Uterus (tissue), 4 donors: ENCODE results near the gene PPP1R2C. TPM values are rescaled to one million over a fixed set of nuclear protein-coding genes. Genes with fewer than 3 reads are reported as not detected.

ENCODE experiments used
- DNase-seq, 2 donors: peaks; one replicate each; pipeline ENCODE4 v3.0.0-alpha.2; 2019 to 2020
- H3K27ac ChIP-seq, 2 donors: fragments of 200-600 bp; sonication (generic); 1 replicate in 1 of 2; 2 replicates in 1 of 2; pipeline ENCODE4 v1.5.1; 2016 to 2018
- H3K27me3 ChIP-seq, 2 donors: fragments of 200-600 bp; sonication (generic); one replicate each; pipeline ENCODE4 v1.5.1; 2018 to 2019; ENCODE audit warnings: control low read depth in 1 of 2
- H3K36me3 ChIP-seq, 2 donors: fragments of 200-600 bp; sonication (generic); one replicate each; pipeline ENCODE4 v1.5.1; 2019; ENCODE audit warnings: control low read depth in 1 of 2
- H3K4me1 ChIP-seq, 2 donors: fragments of 200-600 bp; sonication (generic); one replicate each; pipeline ENCODE4 v1.5.1; 2018 to 2019; ENCODE audit warnings: control low read depth in 1 of 2
- H3K4me3 ChIP-seq, 2 donors: fragments of 200-600 bp; sonication (generic); 1 replicate in 1 of 2; 2 replicates in 1 of 2; pipeline ENCODE4 v1.5.1; 2018 to 2019; ENCODE audit warnings: mild to moderate bottlenecking in 1 of 2
- H3K9me3 ChIP-seq, 2 donors: fragments of 200-600 bp; sonication (generic); one replicate each; pipeline ENCODE4 v1.5.1; 2019; ENCODE audit warnings: control low read depth in 1 of 2
- CTCF ChIP-seq, 4 experiments: fragments of 200-600 bp in 2 of 4; fragments of 450-650 bp in 2 of 4; sonication (generic) in 2 of 4; IDR thresholded peaks; one replicate each; pipeline ENCODE4 v1.5.1; 2016 to 2019; ENCODE audit warnings: antibody characterized with exemption in 4 of 4, mild to moderate bottlenecking in 2 of 4, moderate library complexity in 1 of 4
- POLR2A ChIP-seq, 2 donors: fragments of 450-650 bp; IDR thresholded peaks; one replicate each; pipeline ENCODE4 v1.6.1; 2016; ENCODE audit warnings: antibody characterized with exemption in 2 of 2, mild to moderate bottlenecking in 1 of 2, moderate library complexity in 1 of 2
- intact Hi-C: fragments of 100-400 bp; cut with DNase I; formaldehyde crosslinking; loops from one replicate; pipeline ENCODE4 v1.15.1; 2023; ENCODE audit warnings: low total_unique reads
- total RNA-seq, 4 donors: library from RNA; depleted of rRNA in 3 of 4; stranded (reverse); fragments of >200 nt in 3 of 4; gene quantifications; one replicate each; pipeline versions ENCODE4 v1.1.0 to v1.2.4, GENCODE V29; 2014 to 2023
- donor health status: DM: yes; HTN: yes; CAD: no.

Gene PPP1R2C
- total RNA-seq, 4 donors from 2014 or later: not detected

GRCh38 chrX:42818151-42818921 is 40.4 kb upstream of the PPP1R2C start:
- H3K36me3 ChIP-seq: no peaks in the 10 kb centered on the region
- no peaks in the 10 kb centered on the region for H3K9me3 ChIP-seq
- TF ChIP-seq POLR2A (IDR thresholded peaks at IDR 0.05): no peak
- TF ChIP-seq CTCF (IDR thresholded peaks at IDR 0.05): no peak
- no peaks in the 10 kb centered on the region for H3K27me3 ChIP-seq
- no peak for DNase-seq
- H3K27ac ChIP-seq: no peak overlapping the region
- intact Hi-C loops: no loop called here
- no peaks in the 10 kb centered on the region for H3K4me1 ChIP-seq
- no peak overlapping the region for H3K4me3 ChIP-seq

GRCh38 chrX:42809569-42809968 is 31.6 kb upstream of the PPP1R2C start:
- H3K27me3 ChIP-seq: no peaks in the 10 kb centered on the region
- no peak overlapping the region for H3K27ac ChIP-seq
- DNase-seq: no peak
- no peak overlapping the region for H3K4me3 ChIP-seq
- H3K36me3 ChIP-seq: no peaks in the 10 kb centered on the region
- H3K9me3 ChIP-seq: no peaks in the 10 kb centered on the region
- H3K4me1 ChIP-seq: no peaks in the 10 kb centered on the region
- intact Hi-C loops: no loop called here
- TF ChIP-seq POLR2A (IDR thresholded peaks at IDR 0.05): no peak
- TF ChIP-seq CTCF (IDR thresholded peaks at IDR 0.05): no peak

DNA sequence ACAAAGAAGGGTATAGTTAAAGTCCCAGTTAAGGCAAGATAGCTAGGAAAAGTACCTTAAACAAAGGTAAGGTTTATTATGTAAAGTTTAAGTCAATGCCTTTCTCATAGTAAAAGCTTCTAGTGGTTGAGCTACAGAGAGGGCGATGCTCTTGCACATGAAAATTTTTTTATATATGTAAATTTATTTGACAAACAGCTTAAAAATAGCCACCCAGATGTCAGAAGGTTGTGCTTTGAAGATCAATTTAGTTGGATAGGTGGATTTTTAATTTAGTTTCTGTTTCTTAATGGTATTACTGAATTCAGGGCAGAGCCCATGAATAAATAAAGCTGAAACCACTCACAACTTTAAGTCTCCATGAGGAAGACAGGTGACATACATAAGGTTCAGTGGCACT is 29.4 kb upstream of the PPP1R2C start:
- Histone ChIP-seq H3K27me3 (no peaks in the 10 kb centered on the region), H3K9me3 (no peaks in the 10 kb centered on the region), H3K36me3 (no peaks in the 10 kb centered on the region), H3K27ac (no peak overlapping the region), H3K4me3 (no peak overlapping the region), H3K4me1 (no peaks in the 10 kb centered on the region)
- TF ChIP-seq CTCF (IDR thresholded peaks at IDR 0.05) (no peak), POLR2A (IDR thresholded peaks at IDR 0.05) (no peak)
- intact Hi-C loops: no loop called here
- no peak for DNase-seq

GRCh38 chrX:42804524-42804923 is 26.6 kb upstream of the PPP1R2C start:
- Histone ChIP-seq H3K4me1 (no peaks in the 10 kb centered on the region), H3K4me3 (no peak overlapping the region), H3K27ac (no peak overlapping the region), H3K9me3 (no peaks in the 10 kb centered on the region), H3K27me3 (no peaks in the 10 kb centered on the region), H3K36me3 (no peaks in the 10 kb centered on the region)
- intact Hi-C loops: no loop called here
- TF ChIP-seq CTCF (IDR thresholded peaks at IDR 0.05) (no peak), POLR2A (IDR thresholded peaks at IDR 0.05) (no peak)
- DNase-seq: no peak

- Histone ChIP-seq H3K36me3 (no peaks in the 10 kb centered on the region), H3K4me3 (no peak overlapping the region), H3K4me1 (no peaks in the 10 kb centered on the region), H3K27me3 (no peaks in the 10 kb centered on the region), H3K9me3 (no peaks in the 10 kb centered on the region), H3K27ac (no peak overlapping the region)
- TF ChIP-seq CTCF (IDR thresholded peaks at IDR 0.05) (no peak), POLR2A (IDR thresholded peaks at IDR 0.05) (no peak)
- no peak for DNase-seq
- intact Hi-C loops: no loop called here
Measured at GRCh38 chrX:42803320-42803719, 25.4 kb upstream of the PPP1R2C start.
